GM12892 (cell line): Measurements from ENCODE around the gene COL23A1.

Experiments
- POLR2A ChIP-seq: IDR thresholded peaks from 2 replicates; pipeline ENCODE4 v1.6.1; 2011; ENCODE audit warnings: low read depth, low read length, control low read depth
- POLR2AphosphoS5 ChIP-seq: IDR thresholded peaks from 2 replicates; pipeline ENCODE4 v1.6.1; 2011; ENCODE audit warnings: low read depth, low read length, control low read depth
- TAF1 ChIP-seq: IDR thresholded peaks from 2 replicates; pipeline ENCODE4 v1.6.1; 2011; ENCODE audit warnings: low read depth, mild to moderate bottlenecking, control low read depth, low read length, borderline replicate concordance

- TF ChIP-seq POLR2AphosphoS5 (no peak), POLR2A (no peak), TAF1 (no peak)
Observed at GRCh38 chr5:178196281-178196812, 393.8 kb downstream of the COL23A1 start.
